ENCODE data around the gene KYAT1. TPM values are rescaled to one million over a fixed set of nuclear protein-coding genes. Genes with fewer than 3 reads are reported as not detected.

KYAT1 gene
- total and polyA plus RNA-seq, 2 donors from 2014 or later: 5.1 to 17.0 TPM

GRCh38 chr9:128885376-128885775 lies 3.6 kb upstream of the KYAT1 start:
- Histone ChIP-seq H3K4me3 (ENCODE audit: low read length in 3 of 3) (no peak overlapping the region), H3K9me3 (ENCODE audit: control insufficient read depth in 2 of 3, insufficient read depth in 1 of 3, low read length in 3 of 3) (no peaks in the 10 kb centered on the region), H3K9ac (ENCODE audit: low read length in 3 of 3) (no peak overlapping the region), H3K27ac (ENCODE audit: low read depth in 2 of 2, low read length in 2 of 2) (no peak overlapping the region), H3K27me3 (ENCODE audit: control insufficient read depth, insufficient read depth, low read length) (no peaks in the 10 kb centered on the region), H3K4me1 (ENCODE audit: control insufficient read depth in 2 of 3, insufficient read depth in 2 of 3, low read depth in 1 of 3, low read length in 3 of 3) (peaks cover 0 to 24% (median 10%) of the 10 kb centered on the region in 3 donors), H3K36me3 (ENCODE audit: control insufficient read depth in 2 of 3, insufficient read depth in 3 of 3, low read length in 3 of 3) (peaks cover 0 to 10% (median 9%) of the 10 kb centered on the region in 3 donors)
- TF ChIP-seq, protein P1, sequence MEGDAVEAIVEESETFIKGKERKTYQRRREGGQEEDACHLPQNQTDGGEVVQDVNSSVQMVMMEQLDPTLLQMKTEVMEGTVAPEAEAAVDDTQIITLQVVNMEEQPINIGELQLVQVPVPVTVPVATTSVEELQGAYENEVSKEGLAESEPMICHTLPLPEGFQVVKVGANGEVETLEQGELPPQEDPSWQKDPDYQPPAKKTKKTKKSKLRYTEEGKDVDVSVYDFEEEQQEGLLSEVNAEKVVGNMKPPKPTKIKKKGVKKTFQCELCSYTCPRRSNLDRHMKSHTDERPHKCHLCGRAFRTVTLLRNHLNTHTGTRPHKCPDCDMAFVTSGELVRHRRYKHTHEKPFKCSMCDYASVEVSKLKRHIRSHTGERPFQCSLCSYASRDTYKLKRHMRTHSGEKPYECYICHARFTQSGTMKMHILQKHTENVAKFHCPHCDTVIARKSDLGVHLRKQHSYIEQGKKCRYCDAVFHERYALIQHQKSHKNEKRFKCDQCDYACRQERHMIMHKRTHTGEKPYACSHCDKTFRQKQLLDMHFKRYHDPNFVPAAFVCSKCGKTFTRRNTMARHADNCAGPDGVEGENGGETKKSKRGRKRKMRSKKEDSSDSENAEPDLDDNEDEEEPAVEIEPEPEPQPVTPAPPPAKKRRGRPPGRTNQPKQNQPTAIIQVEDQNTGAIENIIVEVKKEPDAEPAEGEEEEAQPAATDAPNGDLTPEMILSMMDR (IDR thresholded peaks at IDR 0.05; ENCODE audit: borderline replicate concordance, extremely low read depth, insufficient read depth): no peak
- FAIRE-seq (no peak), DNase-seq (no peak)
- intact Hi-C loops (cut with DNase I): no loop called here

GRCh38 chr9:128884164-128884563 lies 2.4 kb upstream of the KYAT1 start:
- DNase-seq (no peak), FAIRE-seq (no peak)
- intact Hi-C loops (cut with DNase I): no loop called here

DNA sequence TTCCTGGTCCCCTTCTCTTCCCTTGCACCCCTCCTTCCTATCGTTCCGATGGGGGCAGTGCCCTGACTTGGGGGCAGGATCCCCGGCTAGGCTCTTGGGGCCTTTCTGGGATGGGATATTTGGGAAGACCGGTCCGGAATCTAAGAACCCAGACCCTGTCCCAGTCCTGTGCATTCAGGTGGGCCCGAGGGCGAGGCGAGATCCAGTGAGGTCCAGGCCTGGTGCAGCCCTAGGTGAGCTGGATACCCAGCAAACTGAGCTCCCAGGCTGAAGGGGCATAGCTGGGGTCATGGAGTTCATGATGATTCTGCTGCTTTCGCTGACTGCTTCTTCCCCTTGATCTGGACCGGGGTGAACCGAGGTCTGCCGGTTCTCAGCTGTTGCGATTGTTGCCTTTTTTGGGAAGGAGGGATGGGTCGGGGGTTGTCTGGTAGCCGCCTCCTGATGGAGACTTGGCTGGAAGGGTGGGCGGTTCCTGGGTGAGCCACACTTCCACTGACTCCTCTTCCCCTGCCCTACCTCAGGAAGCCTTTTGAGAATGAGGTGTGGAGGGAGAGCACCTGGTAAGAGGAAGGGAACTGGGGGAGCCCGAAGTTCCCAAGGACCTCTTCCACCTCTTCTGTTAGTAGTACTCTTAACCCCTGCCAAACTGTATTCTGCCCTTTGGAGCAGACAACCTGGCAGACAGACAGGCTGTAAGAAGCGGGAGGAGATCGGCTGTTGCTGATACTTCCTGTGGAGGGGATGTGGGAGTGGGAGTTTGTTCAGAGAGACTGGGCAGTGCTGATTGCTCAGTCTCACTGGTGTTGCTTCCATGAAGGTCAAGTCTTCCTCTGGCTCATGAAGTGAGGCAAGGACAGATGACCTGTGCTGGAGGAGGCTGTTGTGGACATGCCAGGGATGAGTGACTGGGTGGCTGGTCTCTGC lies 1.2 kb upstream of the KYAT1 start:
- FAIRE-seq (no peak), DNase-seq (peak in 2 of 5 donors; percentile 56 to 65)
- Histone ChIP-seq H3K9ac (ENCODE audit: low read length in 3 of 3) (peak overlapping the region; percentile 17 to 95 (median 40)), H3K4me1 (ENCODE audit: control insufficient read depth in 2 of 3, insufficient read depth in 2 of 3, low read depth in 1 of 3, low read length in 3 of 3) (peaks cover 0 to 20% (median 15%) of the 10 kb centered on the region in 3 donors), H3K36me3 (ENCODE audit: control insufficient read depth in 2 of 3, insufficient read depth in 3 of 3, low read length in 3 of 3) (peaks cover 0 to 9% (median 8%) of the 10 kb centered on the region in 3 donors), H3K27me3 (ENCODE audit: control insufficient read depth, insufficient read depth, low read length) (no peaks in the 10 kb centered on the region), H3K4me3 (ENCODE audit: low read length in 3 of 3) (peak overlapping the region; percentile 70 to 96 (median 82)), H3K9me3 (ENCODE audit: control insufficient read depth in 2 of 3, insufficient read depth in 1 of 3, low read length in 3 of 3) (no peaks in the 10 kb centered on the region), H3K27ac (ENCODE audit: low read depth in 2 of 2, low read length in 2 of 2) (peak overlapping the region; percentile 88 to 89)
- TF ChIP-seq, protein P1 (IDR thresholded peaks at IDR 0.05; ENCODE audit: borderline replicate concordance, extremely low read depth, insufficient read depth): no peak
- intact Hi-C loops (cut with DNase I): no loop called here

More at GRCh38 chr9:128884164-128884563, 2.4 kb upstream of the KYAT1 start:
- peaks cover 0 to 10% (median 9%) of the 10 kb centered on the region in 3 donors for H3K36me3 ChIP-seq (ENCODE audit: control insufficient read depth in 2 of 3, insufficient read depth in 3 of 3, low read length in 3 of 3)
- no peaks in the 10 kb centered on the region for H3K9me3 ChIP-seq (ENCODE audit: control insufficient read depth in 2 of 3, insufficient read depth in 1 of 3, low read length in 3 of 3)
- H3K9ac ChIP-seq (ENCODE audit: low read length in 3 of 3): peak overlapping the region in 1 of 3 donors; percentile 3
- no peak overlapping the region for H3K4me3 ChIP-seq (ENCODE audit: low read length in 3 of 3)
- peaks cover 0 to 24% (median 20%) of the 10 kb centered on the region in 3 donors for H3K4me1 ChIP-seq (ENCODE audit: control insufficient read depth in 2 of 3, insufficient read depth in 2 of 3, low read depth in 1 of 3, low read length in 3 of 3)
- no peaks in the 10 kb centered on the region for H3K27me3 ChIP-seq (ENCODE audit: control insufficient read depth, insufficient read depth, low read length)
- TF ChIP-seq, protein P1 (IDR thresholded peaks at IDR 0.05; ENCODE audit: borderline replicate concordance, extremely low read depth, insufficient read depth): no peak
- no peak overlapping the region for H3K27ac ChIP-seq (ENCODE audit: low read depth in 2 of 2, low read length in 2 of 2)
